CD4-positive, alpha-beta T cell treated with Interferon alpha-2 for 1 hour (primary cell): Measurements from ENCODE around the gene RETNLB.

Experiments
- DNase-seq, 2 donors: peaks; one replicate each; pipeline ENCODE4 v3.0.0-alpha.2; 2020 to 2022

RETNLB gene

GRCh38 chr3:108757404-108757982 is at the start of gene RETNLB:
TSS of gene RETNLB (minus strand) at chr3:108757410. CDS start at chr3:108757185, 225 bp downstream.
- DNase-seq, result no peak

- DNase-seq, result peak; percentile 33 to 79
Measured at GRCh38 chr3:108806316-108806715, 49.1 kb upstream of the RETNLB start.

DNA sequence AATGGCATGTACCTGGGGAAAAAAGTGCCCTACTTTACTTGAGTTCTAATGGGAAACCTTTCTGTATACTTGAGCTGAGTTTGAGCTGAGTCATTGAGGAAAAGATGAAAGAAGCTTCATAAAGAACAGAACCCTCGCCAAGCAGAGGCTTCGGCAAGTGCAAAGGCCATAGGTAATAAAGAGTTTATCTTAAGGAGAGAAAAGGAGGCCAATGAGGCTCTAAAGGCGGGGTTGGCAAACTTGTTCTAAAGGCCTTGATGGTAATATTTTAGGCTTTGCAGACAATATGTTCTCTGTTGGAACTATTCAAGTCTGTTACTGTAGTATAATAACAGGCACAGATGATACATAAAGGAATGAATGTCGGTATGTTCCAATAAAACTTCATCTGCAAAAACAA is 47.8 kb upstream of the RETNLB start:
- DNase-seq, result no peak

GRCh38 chr3:108804437-108804836 is 47.2 kb upstream of the RETNLB start:
- no peak for DNase-seq

GRCh38 chr3:108791473-108791872 is 34.3 kb upstream of the RETNLB start:
- no peak for DNase-seq

DNA sequence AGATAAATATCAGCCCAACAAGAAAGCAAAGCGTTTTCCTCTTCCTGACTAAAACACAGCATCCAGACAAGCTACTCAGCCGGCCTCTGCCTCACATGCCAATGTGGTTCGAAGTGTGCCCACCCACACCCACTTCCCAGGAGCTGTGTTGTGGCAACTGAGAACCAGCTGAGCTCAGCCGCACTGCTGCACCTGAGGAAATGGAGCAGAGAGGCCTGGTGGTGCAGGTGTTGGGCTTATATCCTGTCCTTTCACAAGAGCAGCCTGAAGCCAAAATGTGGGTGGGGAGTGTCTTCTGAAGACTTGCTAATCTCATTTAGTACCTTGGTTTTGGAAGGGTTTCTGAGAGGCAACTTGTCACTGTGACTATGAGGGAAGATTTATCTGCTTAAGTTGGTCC is 23.0 kb upstream of the RETNLB start:
- peak; percentile 19 to 46 for DNase-seq

- DNase-seq, result no peak
Measured at GRCh38 chr3:108779496-108779895, 22.3 kb upstream of the RETNLB start.

DNA sequence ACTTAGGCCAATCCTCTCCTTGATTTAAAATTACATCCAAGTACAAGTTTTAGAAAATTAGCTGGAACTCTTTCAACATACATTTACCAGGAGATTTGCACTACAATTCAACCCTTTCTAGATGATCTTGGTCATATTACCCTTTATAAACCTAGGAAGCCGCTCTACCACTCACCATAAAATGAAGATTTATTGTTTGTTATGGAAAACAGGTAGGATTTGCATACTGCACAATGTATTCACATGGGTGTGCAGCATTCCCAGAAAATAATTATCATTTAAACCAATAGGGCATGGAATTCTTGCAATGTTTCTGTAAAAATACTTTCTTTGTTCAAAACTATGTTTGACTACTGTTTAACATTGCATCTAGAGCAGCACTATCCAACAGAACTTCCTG is 18.4 kb upstream of the RETNLB start:
- no peak for DNase-seq

DNA sequence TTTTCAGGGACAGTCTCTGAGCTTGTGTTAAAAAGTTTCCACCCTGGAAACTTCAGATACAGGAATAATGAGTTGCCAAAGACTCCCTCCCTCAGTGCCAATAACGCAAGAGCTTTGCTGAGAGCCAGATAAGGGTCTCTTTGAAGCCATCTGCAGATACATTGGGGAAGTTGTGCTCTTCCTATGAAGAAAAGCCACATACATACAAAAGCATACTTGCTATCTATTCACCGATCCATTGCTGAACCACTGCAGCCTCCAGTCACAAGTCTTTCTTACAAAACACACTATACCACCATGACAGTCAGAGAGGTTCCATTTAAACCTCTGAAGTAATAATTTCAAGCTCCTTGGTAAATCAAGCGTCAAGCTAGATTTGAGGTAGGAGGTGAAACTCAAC is 10.0 kb upstream of the RETNLB start:
- DNase-seq, result no peak

DNA sequence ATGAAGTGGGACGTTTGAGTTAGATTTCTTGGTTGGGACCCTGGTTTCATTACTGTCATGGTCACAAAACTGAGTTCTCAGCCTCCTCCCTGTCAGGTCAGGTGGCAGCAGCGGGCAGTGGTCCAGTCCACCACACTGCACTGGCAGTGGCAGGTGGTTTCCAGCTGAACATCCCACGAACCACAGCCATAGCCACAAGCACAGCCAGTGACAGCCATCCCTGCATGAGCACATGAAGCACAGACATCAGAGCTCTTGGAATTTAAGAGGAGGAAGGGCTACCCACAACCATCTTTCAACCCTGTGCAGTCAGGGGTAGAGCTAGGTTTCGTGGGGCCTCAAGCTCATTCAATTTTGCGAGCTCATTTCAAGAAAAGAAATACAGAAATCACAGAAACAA is 1.5 kb downstream of the RETNLB start:
- DNase-seq, result no peak

DNA sequence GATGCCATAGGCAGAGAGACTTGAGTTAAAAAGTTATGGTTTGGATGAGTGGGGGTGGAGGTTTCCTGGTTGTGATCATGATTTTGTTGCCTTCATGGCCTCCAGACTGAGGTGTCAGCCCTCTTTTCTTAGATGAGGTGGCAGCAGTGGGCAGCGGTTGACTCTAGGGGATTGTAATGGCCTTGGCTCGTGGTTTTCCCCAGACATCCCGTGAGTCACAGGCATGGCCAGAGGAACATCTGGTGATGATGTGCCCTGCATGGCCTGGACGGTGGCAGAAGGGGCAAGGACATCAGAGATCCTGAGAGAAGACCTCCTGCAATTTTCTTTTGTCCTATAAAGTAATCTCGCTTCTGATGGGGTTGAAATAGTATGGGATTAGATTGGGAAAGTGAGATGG is 12.4 kb downstream of the RETNLB start:
- DNase-seq, result no peak

- DNase-seq, result no peak
Measured at GRCh38 chr3:108742929-108743328, 14.3 kb downstream of the RETNLB start.

DNA sequence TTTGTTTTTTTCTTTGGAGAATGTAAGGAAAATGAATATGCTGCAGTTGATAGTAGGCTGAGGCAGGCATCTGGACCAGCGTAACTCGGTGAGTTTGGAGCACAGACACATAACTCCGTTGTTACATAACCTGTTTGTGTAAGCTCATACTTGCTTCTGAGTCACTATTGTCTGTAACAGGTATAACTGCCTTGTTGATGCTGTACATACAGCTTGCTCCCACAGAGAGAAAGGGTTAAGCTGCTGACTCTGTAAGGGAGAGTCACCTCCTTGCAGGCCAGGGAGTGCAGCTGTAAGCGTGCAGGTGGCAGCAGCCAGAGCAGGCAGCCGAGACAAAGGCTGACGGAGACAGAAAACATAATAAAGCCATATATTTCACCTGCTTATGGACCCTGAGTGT is 20.4 kb downstream of the RETNLB start:
- no peak for DNase-seq

GRCh38 chr3:108728934-108729333 is 28.3 kb downstream of the RETNLB start:
- DNase-seq, result no peak

DNA sequence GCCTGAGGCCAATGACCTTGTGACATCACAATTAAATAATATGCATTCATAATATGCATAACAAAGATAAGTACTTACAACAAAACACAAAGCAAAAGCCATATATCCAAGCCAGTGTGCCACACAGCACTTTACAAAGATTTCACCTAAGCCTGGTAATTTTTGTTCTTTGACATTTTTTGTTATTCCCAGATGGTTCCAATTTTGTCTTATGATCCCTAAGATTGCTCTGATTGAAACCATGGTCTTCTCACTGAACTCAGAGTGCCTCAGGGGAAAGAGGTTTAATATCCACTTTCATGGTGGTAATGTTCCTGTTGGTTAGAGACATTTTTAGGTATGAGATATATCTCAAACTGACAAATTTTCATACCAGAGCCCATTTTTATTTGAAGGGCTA is 29.1 kb downstream of the RETNLB start:
- no peak for DNase-seq

DNA sequence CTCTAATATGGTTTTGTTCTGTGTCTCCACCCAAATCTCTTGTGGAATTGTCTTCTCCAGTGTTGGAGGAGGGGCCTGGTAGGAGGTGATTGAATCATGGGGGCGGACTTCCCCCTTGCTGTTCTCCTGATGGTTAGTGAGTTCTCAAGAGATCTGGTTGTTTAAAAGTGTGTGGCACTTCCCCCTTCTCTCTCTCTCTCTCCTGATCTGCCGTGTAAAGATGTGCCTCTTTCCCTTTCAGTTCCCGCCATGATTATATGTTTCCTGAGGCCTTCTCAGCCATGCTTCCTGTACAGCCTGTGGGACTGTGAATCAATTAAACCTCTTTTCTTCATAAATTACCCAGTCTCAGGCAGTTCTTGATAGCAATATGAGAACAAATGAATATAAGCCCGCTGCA is 33.1 kb downstream of the RETNLB start:
- DNase-seq, result no peak

DNA sequence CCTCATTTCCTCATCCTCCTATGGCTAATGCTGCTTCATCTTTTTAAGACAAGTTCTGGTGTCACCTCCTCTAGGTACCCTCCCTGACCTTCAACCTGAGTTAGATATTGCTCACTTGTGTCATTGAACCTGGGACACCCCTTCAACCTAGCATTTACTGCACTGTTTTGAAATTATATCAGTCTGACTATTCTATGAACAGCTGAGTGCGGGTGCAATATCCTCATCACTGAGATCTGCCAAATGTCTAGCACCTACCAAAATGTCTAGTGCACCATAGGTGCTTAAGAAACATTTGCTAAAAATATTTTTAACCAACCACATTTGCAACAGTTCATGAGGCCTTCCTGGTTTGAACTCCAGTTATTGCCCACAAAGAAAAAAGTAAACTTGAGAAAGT is 34.5 kb downstream of the RETNLB start:
- peak in 1 of 2 donors; percentile 0 for DNase-seq

- no peak for DNase-seq
Measured at GRCh38 chr3:108719178-108719806, 37.9 kb downstream of the RETNLB start.

DNA sequence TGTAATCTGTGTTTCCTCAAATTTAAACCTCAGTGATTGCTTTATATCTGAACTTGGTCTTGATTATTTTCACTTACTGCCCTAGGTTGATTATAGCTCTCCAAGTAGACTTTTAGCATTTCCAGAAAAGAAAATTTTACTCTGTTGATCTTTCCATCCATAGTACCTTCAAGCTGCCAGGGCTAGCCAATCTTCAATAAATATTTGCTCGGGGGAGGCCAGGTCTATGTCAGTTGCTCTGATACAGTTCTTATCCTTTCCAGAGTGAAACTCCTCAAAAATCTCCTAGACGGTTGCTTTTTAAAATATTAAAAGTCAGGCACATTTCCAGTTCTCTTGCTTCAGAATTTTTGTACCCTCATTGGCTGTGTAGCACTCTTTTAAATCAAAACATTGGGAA is 38.8 kb downstream of the RETNLB start:
- DNase-seq, result no peak

GRCh38 chr3:108713816-108714215 is 43.4 kb downstream of the RETNLB start:
- DNase-seq, result no peak

DNA sequence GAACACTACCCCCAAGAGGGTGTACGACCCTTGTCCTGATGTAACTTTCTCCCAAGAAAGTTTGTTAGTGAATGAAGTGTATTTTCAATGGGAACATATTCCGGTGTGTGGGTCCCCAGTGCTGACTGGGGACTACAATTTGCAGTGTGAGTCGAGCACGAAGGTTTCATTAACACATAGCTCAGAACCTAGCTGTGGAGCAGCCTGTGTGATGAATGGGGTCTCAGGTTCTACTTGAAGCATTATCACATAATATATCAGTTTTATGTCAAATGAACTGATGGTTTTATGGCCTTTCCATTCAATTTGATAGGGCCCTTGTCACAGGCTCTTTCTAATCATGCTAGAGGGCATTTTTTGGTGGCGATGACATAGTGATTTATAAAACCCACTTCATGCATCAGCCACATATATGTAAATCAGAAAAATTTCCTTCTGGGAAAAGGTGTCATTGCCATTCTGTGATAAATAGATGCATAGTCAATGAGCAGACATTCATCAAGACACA is 44.1 kb downstream of the RETNLB start:
- DNase-seq, result no peak
